GM12878 (cell line): ENCODE results near the gene MEDAG. TPM values are rescaled to one million over a fixed set of nuclear protein-coding genes. Genes with fewer than 3 reads are reported as not detected.
A peak's percentile ranks its signal among the peaks of the same experiment; 100 is the strongest.

ENCODE experiments used
- ATAC-seq: fragments of 200-7000 bp; cut with Tn5 transposase; 3 replicates; pipeline ENCODE4 v1.9.1; 2020; ENCODE audit warnings: mild to moderate bottlenecking, moderate library complexity
- BruUV-seq: library from RNA; stranded (reverse); fragments of 400-500 nt; replicated peaks from 2 replicates; lab custom pipeline; 2021; lab: Mats Ljungman, UMichigan
- CTCF ChIA-PET: fragments of 300-600 bp; sonication (Branson Sonifier 250); formaldehyde crosslinking; extraction: SDS; loops from one replicate; lab custom pipeline; 2021; ENCODE audit warnings: inconsistent platforms; lab: Yijun Ruan, JAX
- POLR2A ChIA-PET: fragments of 350-600 bp; formaldehyde crosslinking; extraction: SDS; loops from one replicate; lab custom pipeline; 2021; ENCODE audit warnings: inconsistent platforms; lab: Charles Lee
- RAD21 ChIA-PET: fragments of 300-600 bp; sonication (Branson Sonifier 250); formaldehyde crosslinking; loops from one replicate; lab custom pipeline; 2023; ENCODE audit warnings: antibody characterized with exemption; ENCODE audit not compliant: unreplicated experiment; lab: Charles Lee
- SMC1A ChIA-PET: fragments of 300-600 bp; sonication (Branson Sonifier 250); formaldehyde crosslinking; loops from one replicate; lab custom pipeline; 2023; ENCODE audit not compliant: unreplicated experiment, uncharacterized antibody; lab: Charles Lee
- DNase-seq: peaks from one replicate; pipeline ENCODE4 v3.0.0-alpha.2; 2011; ENCODE audit warnings: low read depth, low spot score
- FAIRE-seq: peaks from 3 replicates; lab custom pipeline; 2011; peaks lifted over from hg19 to GRCh38; lab: Jason Lieb, UNC
- H2AFZ ChIP-seq: 2 replicates; pipeline ENCODE4 v1.6.0; 2011; ENCODE audit warnings: low read depth, low read length, control low read depth; ENCODE audit not compliant: control insufficient read depth
- H3K27ac ChIP-seq: 2 replicates; pipeline ENCODE4 v1.5.1; 2011; ENCODE audit warnings: control low read depth; ENCODE audit not compliant: control insufficient read depth, insufficient read depth
- H3K27me3 ChIP-seq, 2 experiments: replicated peaks in 1 of 2; 2 replicates each; pipeline versions ENCODE4 v1.6.0 to v1.6.1; 2011; ENCODE audit warnings: low read length in 1 of 2; ENCODE audit not compliant: control insufficient read depth in 2 of 2, insufficient read depth in 2 of 2
- H3K36me3 ChIP-seq, 2 experiments: 2 replicates each; pipeline ENCODE4 v1.5.1; 2011; ENCODE audit warnings: low read length in 1 of 2; ENCODE audit not compliant: control insufficient read depth in 2 of 2, insufficient read depth in 2 of 2
- H3K4me1 ChIP-seq: 2 replicates; pipeline ENCODE4 v1.6.1; 2011; ENCODE audit warnings: mild to moderate bottlenecking, low read length, moderate library complexity, mixed read lengths; ENCODE audit not compliant: control insufficient read depth, insufficient read depth
- H3K4me2 ChIP-seq: 2 replicates; pipeline ENCODE4 v1.6.0; 2011; ENCODE audit warnings: control low read depth; ENCODE audit not compliant: control insufficient read depth, insufficient read depth
- H3K4me3 ChIP-seq: fragments of 200-600 bp; sonication (generic); 2 replicates; pipeline ENCODE4 v1.5.1; 2016
- H3K79me2 ChIP-seq: 2 replicates; pipeline ENCODE4 v1.6.0; 2011; ENCODE audit warnings: low read length; ENCODE audit not compliant: control insufficient read depth, insufficient read depth
- H3K9ac ChIP-seq: 2 replicates; pipeline ENCODE4 v1.8.0; 2011; ENCODE audit warnings: low read length, control low read depth, mixed read lengths; ENCODE audit not compliant: control insufficient read depth, insufficient read depth
- H3K9me3 ChIP-seq: replicated peaks from 3 replicates; pipeline ENCODE4 v1.5.1; 2011; ENCODE audit warnings: mild to moderate bottlenecking, low read length; ENCODE audit not compliant: control insufficient read depth, insufficient read depth
- H4K20me1 ChIP-seq: 2 replicates; pipeline ENCODE4 v1.6.0; 2011; ENCODE audit not compliant: control insufficient read depth, insufficient read depth
- BACH1 ChIP-seq: fragments of 450-650 bp; IDR thresholded peaks from 2 replicates; pipeline ENCODE4 v1.6.1; 2017; ENCODE audit warnings: mild to moderate bottlenecking, borderline replicate concordance
- BRCA1 ChIP-seq: IDR thresholded peaks from 2 replicates; pipeline ENCODE4 v1.6.1; 2011; ENCODE audit warnings: low read depth, low read length, improper control_type of control experiment
- IKZF2 ChIP-seq, 2 experiments: fragments of 450-650 bp; IDR thresholded peaks; 2 replicates each; pipeline ENCODE4 v1.6.1; 2017; ENCODE audit warnings: mild to moderate bottlenecking in 2 of 2, moderate library complexity in 2 of 2
- IRF4 ChIP-seq: IDR thresholded peaks from 2 replicates; pipeline ENCODE4 v1.6.1; 2011; ENCODE audit warnings: low read depth, low read length
- MTA3 ChIP-seq: IDR thresholded peaks from 2 replicates; pipeline ENCODE4 v1.6.1; 2012; ENCODE audit warnings: low read length, inconsistent platforms, borderline replicate concordance
- POLR2AphosphoS5 ChIP-seq: IDR thresholded peaks from 2 replicates; pipeline ENCODE4 v1.6.1; 2011; ENCODE audit warnings: mild to moderate bottlenecking, low read length, inconsistent platforms
- ZNF24 ChIP-seq: fragments of 450-650 bp; IDR thresholded peaks from 2 replicates; pipeline ENCODE4 v1.6.1; 2017; ENCODE audit warnings: antibody characterized with exemption, mild to moderate bottlenecking
- WGBS: methylation state at CpG from one replicate; pipeline ENCODE4 v1.1.6; 2016; ENCODE audit warnings: low lambda C conversion rate; ENCODE audit not compliant: insufficient replicate concordance, insufficient coverage; ENCODE audit errors: missing lambda C conversion rate; 5-methylcytosine and 5-hydroxymethylcytosine counted together
- in situ Hi-C: fragments of 300-500 bp; cut with MboI; formaldehyde crosslinking; loops from 9 replicates; pipeline ENCODE4 v1.14.3; 2018; ENCODE audit warnings: mixed read lengths
- intact Hi-C: fragments of 100-400 bp; cut with micrococcal nuclease; formaldehyde crosslinking; loops from one replicate; pipeline ENCODE4 v1.14.2; 2022; ENCODE audit not compliant: unreplicated experiment
- polyA plus RNA-seq, 11 experiments: library from polyadenylated mRNA; depleted of rRNA in 4 of 11; unstranded in 6 of 11; stranded (reverse) in 5 of 11; fragments of >200 nt; fragmentation: Nextera tagmentation in 4 of 11; fragmentation: Illumina TruSeq in 1 of 11; extraction: Ambion mirVana in 4 of 11; extraction: Trizol in 1 of 11; gene quantifications; 1 replicate in 1 of 11; 2 replicates in 10 of 11; pipeline versions ENCODE4 v1.2.1 to v1.2.3, GENCODE V29; 2011 to 2016; ENCODE audit warnings: inconsistent platforms in 2 of 11, missing spikeins in 2 of 11, low read depth in 1 of 11
- total RNA-seq, 4 experiments: library from RNA; depleted of rRNA in 3 of 4; stranded (reverse); fragments of >200 nt in 3 of 4; fragmentation: Illumina TruSeq in 1 of 4; extraction: Trizol in 1 of 4; gene quantifications; 2 replicates each; pipeline versions ENCODE4 v1.2.1 to v1.2.3, GENCODE V29; 2013 to 2021
- TF ChIP-seq, protein P1 (sequence below): fragments of 450-650 bp; IDR thresholded peaks from 2 replicates; pipeline ENCODE4 v1.6.1; 2017; ENCODE audit warnings: borderline replicate concordance
- TF ChIP-seq, protein P2 (sequence below): fragments of 450-650 bp; IDR thresholded peaks from 2 replicates; pipeline ENCODE4 v1.6.1; 2016; ENCODE audit warnings: mild to moderate bottlenecking

MEDAG gene
- total and polyA plus RNA-seq, 10 of the 15 experiments (the other 5 are each of a cell fraction or from before 2014, with no cell fraction given), result 0.03 TPM; not detected in 9

DNA sequence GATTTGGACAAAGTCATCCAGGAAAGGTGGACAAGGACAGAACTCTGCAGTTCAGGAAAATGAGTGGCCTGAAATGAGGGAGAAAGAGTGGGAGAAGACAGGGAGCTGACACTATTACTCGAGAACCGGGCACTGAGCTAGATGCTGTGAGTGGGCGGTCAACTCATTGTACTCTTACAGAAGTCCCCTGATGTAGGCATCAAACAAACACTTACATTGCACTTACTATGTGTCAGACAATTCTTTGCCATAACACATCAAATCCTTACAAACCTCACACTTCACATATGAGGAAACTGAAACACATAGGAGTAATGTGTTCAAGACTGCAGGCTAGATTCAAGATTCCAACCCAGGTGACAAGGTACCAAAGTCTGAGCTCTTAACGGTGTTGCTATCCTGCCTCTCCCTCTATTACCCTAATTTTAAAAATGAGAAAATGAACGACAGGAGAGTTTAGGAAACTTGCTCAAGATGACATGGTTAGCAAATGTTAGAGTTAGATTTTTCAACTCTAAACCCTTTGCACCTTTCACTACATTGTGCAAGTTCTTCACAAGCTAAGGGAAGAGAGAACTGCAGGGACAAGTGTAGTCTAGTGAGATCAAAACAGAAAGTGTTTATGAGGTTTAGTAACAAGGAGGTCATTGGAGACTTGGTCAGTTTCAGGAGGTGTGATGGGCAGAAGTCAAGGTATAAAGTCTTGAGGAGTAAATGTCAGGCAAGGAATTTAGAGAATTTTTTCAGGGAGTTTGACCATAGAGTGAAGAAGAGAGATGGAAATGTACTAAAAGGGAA lies 4.9 kb upstream of the MEDAG start:
- Histone ChIP-seq H3K27me3 (peaks cover 0 to 7% of the 10 kb centered on the region in 2 experiments; a peak in 3 of 4 replicates), H2AFZ (no peak overlapping the region), H3K4me3 (no peak overlapping the region), H4K20me1 (no peaks in the 10 kb centered on the region), H3K9me3 (no peaks in the 10 kb centered on the region), H3K4me1 (no peaks in the 10 kb centered on the region), H3K27ac (no peak overlapping the region), H3K79me2 (no peaks in the 10 kb centered on the region), H3K36me3 (no peaks in the 10 kb centered on the region), H3K4me2 (no peak overlapping the region), H3K9ac (no peak overlapping the region)
- BruUV-seq, result no TSS peak
- ATAC-seq (peak; percentile 45; the same call in 2 of the 3 replicates), DNase-seq (no peak), FAIRE-seq (no peak)
- SMC1A ChIA-PET, result interaction anchor here (0.9 to 1.1 kb wide), 2 partner anchors 9 to 621 kb away, joined by 3 read pairs; no protein-coding TSS in a partner anchor
- WGBS, result 31% methylated on average over 5 of the region's 5 CpGs
- RAD21 ChIA-PET, result no interaction called here
- in situ Hi-C loops (no loop called here), intact Hi-C loops (no loop called here)
- POLR2A ChIA-PET, result no interaction called here
- TF ChIP-seq IKZF2 (IDR thresholded peaks at IDR 0.05) (no peak), BACH1 (no peak), BRCA1 (no peak), MTA3 (no peak), ZNF24 (no peak)
- CTCF ChIA-PET, result interaction anchor here (1.0 kb wide), 1 partner anchor 143 kb away, joined by 3 read pairs; no protein-coding TSS in a partner anchor

DNA sequence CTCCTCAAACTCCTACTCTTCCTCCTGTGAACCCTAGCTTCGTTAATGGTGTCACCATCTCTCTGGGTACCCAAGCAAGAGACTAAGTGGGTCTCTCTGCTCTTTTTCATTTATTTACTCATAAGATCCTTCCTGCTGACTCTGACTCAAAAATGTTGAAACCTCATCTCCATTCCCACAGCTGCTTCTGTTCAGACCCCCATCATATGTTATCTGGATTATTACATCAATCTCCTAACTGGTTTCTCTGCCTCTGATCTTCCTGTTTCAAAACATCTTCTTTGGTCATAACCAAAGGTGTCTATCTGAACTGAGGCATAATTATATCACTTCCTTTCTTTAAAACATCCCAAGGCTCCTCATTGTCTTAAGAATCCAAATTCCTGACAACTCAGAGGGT lies 2.0 kb upstream of the MEDAG start:
- H2AFZ ChIP-seq, result no peak overlapping the region
- no peak overlapping the region for H3K4me3 ChIP-seq
- H3K9me3 ChIP-seq, result no peaks in the 10 kb centered on the region
- no TSS peak for BruUV-seq
- no peak overlapping the region for H3K4me2 ChIP-seq
- TF ChIP-seq, protein P1, sequence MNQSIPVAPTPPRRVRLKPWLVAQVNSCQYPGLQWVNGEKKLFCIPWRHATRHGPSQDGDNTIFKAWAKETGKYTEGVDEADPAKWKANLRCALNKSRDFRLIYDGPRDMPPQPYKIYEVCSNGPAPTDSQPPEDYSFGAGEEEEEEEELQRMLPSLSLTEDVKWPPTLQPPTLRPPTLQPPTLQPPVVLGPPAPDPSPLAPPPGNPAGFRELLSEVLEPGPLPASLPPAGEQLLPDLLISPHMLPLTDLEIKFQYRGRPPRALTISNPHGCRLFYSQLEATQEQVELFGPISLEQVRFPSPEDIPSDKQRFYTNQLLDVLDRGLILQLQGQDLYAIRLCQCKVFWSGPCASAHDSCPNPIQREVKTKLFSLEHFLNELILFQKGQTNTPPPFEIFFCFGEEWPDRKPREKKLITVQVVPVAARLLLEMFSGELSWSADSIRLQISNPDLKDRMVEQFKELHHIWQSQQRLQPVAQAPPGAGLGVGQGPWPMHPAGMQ, result no peak
- no peak for TF ChIP-seq IKZF2 (IDR thresholded peaks at IDR 0.05)
- no peak for TF ChIP-seq IRF4
- TF ChIP-seq POLR2AphosphoS5, result no peak
- TF ChIP-seq, protein P2, sequence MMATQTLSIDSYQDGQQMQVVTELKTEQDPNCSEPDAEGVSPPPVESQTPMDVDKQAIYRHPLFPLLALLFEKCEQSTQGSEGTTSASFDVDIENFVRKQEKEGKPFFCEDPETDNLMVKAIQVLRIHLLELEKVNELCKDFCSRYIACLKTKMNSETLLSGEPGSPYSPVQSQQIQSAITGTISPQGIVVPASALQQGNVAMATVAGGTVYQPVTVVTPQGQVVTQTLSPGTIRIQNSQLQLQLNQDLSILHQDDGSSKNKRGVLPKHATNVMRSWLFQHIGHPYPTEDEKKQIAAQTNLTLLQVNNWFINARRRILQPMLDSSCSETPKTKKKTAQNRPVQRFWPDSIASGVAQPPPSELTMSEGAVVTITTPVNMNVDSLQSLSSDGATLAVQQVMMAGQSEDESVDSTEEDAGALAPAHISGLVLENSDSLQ, result no peak
- TF ChIP-seq, all 136 proteins: peak for 0
- DNase-seq (no peak), ATAC-seq (no peak), FAIRE-seq (no peak)
- intact Hi-C loops, result no loop called here
- ChIA-PET SMC1A (no interaction called here), RAD21 (no interaction called here), CTCF (interaction anchor here (0.6 kb wide), 1 partner anchor 12 kb away, joined by 3 read pairs; no protein-coding TSS in a partner anchor), POLR2A (no interaction called here)
- Histone ChIP-seq H3K79me2 (no peaks in the 10 kb centered on the region), H3K36me3 (no peaks in the 10 kb centered on the region), H3K27me3 (peaks cover 0 to 11% of the 10 kb centered on the region in 2 experiments; a peak in 3 of 4 replicates), H3K27ac (no peak overlapping the region), H3K4me1 (no peaks in the 10 kb centered on the region), H3K9ac (no peak overlapping the region), H4K20me1 (no peaks in the 10 kb centered on the region)
- in situ Hi-C loops, result no loop called here
- 0% methylated on average over 1 of the region's 1 CpG for WGBS
